ENCODE measurements around the gene PATL2.

The PATL2 gene

GRCh38 chr15:44718927-44719292 is 7.8 kb upstream of the PATL2 start:
- H3K27ac ChIP-seq (ENCODE audit: low read depth, low read length) = no peak overlapping the region
- WGBS = 99% methylated on average over 7 of the region's 8 CpGs
- H3K9ac ChIP-seq (ENCODE audit: low read depth, low read length) = no peak overlapping the region
- no peak overlapping the region for H3K4me3 ChIP-seq (ENCODE audit: low read length)
- peaks cover 31% of the 10 kb centered on the region for H3K36me3 ChIP-seq (ENCODE audit: insufficient read depth, low read length)
- H3K27me3 ChIP-seq (ENCODE audit: insufficient read depth, low read length) = no peaks in the 10 kb centered on the region
- H3K9me3 ChIP-seq (ENCODE audit: insufficient read depth, low read depth, low read length) = no peaks in the 10 kb centered on the region
- no peaks in the 10 kb centered on the region for H3K4me1 ChIP-seq (ENCODE audit: insufficient read depth, low read length)

GRCh38 chr15:44718180-44718926 is 7.2 kb upstream of the PATL2 start:
- H3K9ac ChIP-seq (ENCODE audit: low read depth, low read length) = no peak overlapping the region
- no peak overlapping the region for H3K4me3 ChIP-seq (ENCODE audit: low read length)
- H3K27me3 ChIP-seq (ENCODE audit: insufficient read depth, low read length) = no peaks in the 10 kb centered on the region
- H3K9me3 ChIP-seq (ENCODE audit: insufficient read depth, low read depth, low read length) = no peaks in the 10 kb centered on the region
- H3K4me1 ChIP-seq (ENCODE audit: insufficient read depth, low read length) = no peaks in the 10 kb centered on the region
- no peak overlapping the region for H3K27ac ChIP-seq (ENCODE audit: low read depth, low read length)
- H3K36me3 ChIP-seq (ENCODE audit: insufficient read depth, low read length) = peaks cover 31% of the 10 kb centered on the region
- WGBS = 73% methylated on average over 4 of the region's 4 CpGs

- Histone ChIP-seq H3K36me3 (ENCODE audit: insufficient read depth, low read length) (peaks cover 31% of the 10 kb centered on the region), H3K9ac (ENCODE audit: low read depth, low read length) (no peak overlapping the region), H3K27me3 (ENCODE audit: insufficient read depth, low read length) (peaks cover 9% of the 10 kb centered on the region), H3K4me3 (ENCODE audit: low read length) (no peak overlapping the region), H3K9me3 (ENCODE audit: insufficient read depth, low read depth, low read length) (no peaks in the 10 kb centered on the region), H3K4me1 (ENCODE audit: insufficient read depth, low read length) (no peaks in the 10 kb centered on the region), H3K27ac (ENCODE audit: low read depth, low read length) (no peak overlapping the region)
- 100% methylated on average over 2 of the region's 2 CpGs for WGBS
Measured at GRCh38 chr15:44716983-44717602, 6.0 kb upstream of the PATL2 start.

GRCh38 chr15:44715797-44716334 is 4.7 kb upstream of the PATL2 start:
- H3K36me3 ChIP-seq (ENCODE audit: insufficient read depth, low read length) = peaks cover 31% of the 10 kb centered on the region
- WGBS = 92% methylated on average over 1 of the region's 2 CpGs

GRCh38 chr15:44715142-44715796 is 4.1 kb upstream of the PATL2 start:
- Histone ChIP-seq H3K9ac (ENCODE audit: low read depth, low read length) (no peak overlapping the region), H3K4me3 (ENCODE audit: low read length) (no peak overlapping the region), H3K4me1 (ENCODE audit: insufficient read depth, low read length) (no peaks in the 10 kb centered on the region), H3K9me3 (ENCODE audit: insufficient read depth, low read depth, low read length) (no peaks in the 10 kb centered on the region), H3K27me3 (ENCODE audit: insufficient read depth, low read length) (peaks cover 16% of the 10 kb centered on the region), H3K27ac (ENCODE audit: low read depth, low read length) (no peak overlapping the region), H3K36me3 (ENCODE audit: insufficient read depth, low read length) (peaks cover 31% of the 10 kb centered on the region)
- 93% methylated on average over 6 of the region's 6 CpGs for WGBS

More at GRCh38 chr15:44715797-44716334, 4.7 kb upstream of the PATL2 start:
- H3K9me3 ChIP-seq (ENCODE audit: insufficient read depth, low read depth, low read length) = no peaks in the 10 kb centered on the region
- no peak overlapping the region for H3K9ac ChIP-seq (ENCODE audit: low read depth, low read length)
- H3K27ac ChIP-seq (ENCODE audit: low read depth, low read length) = no peak overlapping the region
- peaks cover 16% of the 10 kb centered on the region for H3K27me3 ChIP-seq (ENCODE audit: insufficient read depth, low read length)
- no peak overlapping the region for H3K4me3 ChIP-seq (ENCODE audit: low read length)
- no peaks in the 10 kb centered on the region for H3K4me1 ChIP-seq (ENCODE audit: insufficient read depth, low read length)

- peaks cover 16% of the 10 kb centered on the region for H3K27me3 ChIP-seq (ENCODE audit: insufficient read depth, low read length)
- peaks cover 30% of the 10 kb centered on the region for H3K36me3 ChIP-seq (ENCODE audit: insufficient read depth, low read length)
- H3K27ac ChIP-seq (ENCODE audit: low read depth, low read length) = no peak overlapping the region
- H3K4me1 ChIP-seq (ENCODE audit: insufficient read depth, low read length) = no peaks in the 10 kb centered on the region
- 95% methylated on average over 4 of the region's 5 CpGs for WGBS
- no peaks in the 10 kb centered on the region for H3K9me3 ChIP-seq (ENCODE audit: insufficient read depth, low read depth, low read length)
- no peak overlapping the region for H3K4me3 ChIP-seq (ENCODE audit: low read length)
- H3K9ac ChIP-seq (ENCODE audit: low read depth, low read length) = no peak overlapping the region
Measured at GRCh38 chr15:44713006-44713966, 2.2 kb upstream of the PATL2 start.

- peaks cover 16% of the 10 kb centered on the region for H3K27me3 ChIP-seq (ENCODE audit: insufficient read depth, low read length)
- H3K4me1 ChIP-seq (ENCODE audit: insufficient read depth, low read length) = no peaks in the 10 kb centered on the region
- H3K36me3 ChIP-seq (ENCODE audit: insufficient read depth, low read length) = peaks cover 22% of the 10 kb centered on the region
- H3K9me3 ChIP-seq (ENCODE audit: insufficient read depth, low read depth, low read length) = no peaks in the 10 kb centered on the region
- 80% methylated on average over 24 of the region's 24 CpGs for WGBS
- no peak overlapping the region for H3K9ac ChIP-seq (ENCODE audit: low read depth, low read length)
- peak overlapping the region; percentile 81 for H3K4me3 ChIP-seq (ENCODE audit: low read length)
- no peak overlapping the region for H3K27ac ChIP-seq (ENCODE audit: low read depth, low read length)
Measured at GRCh38 chr15:44712346-44713005, 1.4 kb upstream of the PATL2 start.

- 3% methylated on average over 46 of the region's 46 CpGs for WGBS
- Histone ChIP-seq H3K9ac (ENCODE audit: low read depth, low read length) (peak overlapping the region; percentile 67), H3K4me1 (ENCODE audit: insufficient read depth, low read length) (no peaks in the 10 kb centered on the region), H3K27me3 (ENCODE audit: insufficient read depth, low read length) (peaks cover 16% of the 10 kb centered on the region), H3K4me3 (ENCODE audit: low read length) (peak overlapping the region; percentile 81), H3K36me3 (ENCODE audit: insufficient read depth, low read length) (peaks cover 15% of the 10 kb centered on the region), H3K27ac (ENCODE audit: low read depth, low read length) (peak overlapping the region; percentile 36; the same call in 1 of the 2 replicates), H3K9me3 (ENCODE audit: insufficient read depth, low read depth, low read length) (no peaks in the 10 kb centered on the region)
Measured at GRCh38 chr15:44711743-44712345, 721 bp upstream of the PATL2 start.

- WGBS = 54% methylated on average over 9 of the region's 11 CpGs
- H3K27ac ChIP-seq (ENCODE audit: low read depth, low read length) = peak overlapping the region; percentile 59; the same call in 1 of the 2 replicates
- H3K9ac ChIP-seq (ENCODE audit: low read depth, low read length) = peak overlapping the region; percentile 72
- no peaks in the 10 kb centered on the region for H3K4me1 ChIP-seq (ENCODE audit: insufficient read depth, low read length)
- peaks cover 16% of the 10 kb centered on the region for H3K27me3 ChIP-seq (ENCODE audit: insufficient read depth, low read length)
- H3K36me3 ChIP-seq (ENCODE audit: insufficient read depth, low read length) = peaks cover 2% of the 10 kb centered on the region
- H3K9me3 ChIP-seq (ENCODE audit: insufficient read depth, low read depth, low read length) = no peaks in the 10 kb centered on the region
- H3K4me3 ChIP-seq (ENCODE audit: low read length) = peak overlapping the region; percentile 81
Measured at GRCh38 chr15:44710236-44711095, 657 bp downstream of the PATL2 start.
